ENCODE measurements around the gene PES1. TPM values are rescaled to one million over a fixed set of nuclear protein-coding genes. Genes with fewer than 3 reads are reported as not detected.

The PES1 gene
- total and polyA plus RNA-seq, 2 donors (not counting 3 experiments of a cell fraction or from before 2014, with no cell fraction given): 110 to 135 TPM

GRCh38 chr22:30564045-30564760, 27.5 kb downstream of the PES1 start:
- Histone ChIP-seq H4K20me1 (replicated peaks; ENCODE audit: control insufficient read depth, extremely low read depth, insufficient read depth, low read length) (no peaks in the 10 kb centered on the region), H3K4me1 (ENCODE audit: control insufficient read depth, extremely low read depth, insufficient read depth, low read length) (no peaks in the 10 kb centered on the region), H3K36me3 (ENCODE audit: control insufficient read depth in 2 of 2, extremely low read depth in 1 of 2, insufficient read depth in 2 of 2, low read length in 2 of 2) (no peaks in the 10 kb centered on the region), H3K9ac (replicated peaks; ENCODE audit: extremely low read depth, insufficient read depth, low read length) (no peak overlapping the region), H3K9me3 (replicated peaks; ENCODE audit: control insufficient read depth, insufficient read depth, low read length) (no peaks in the 10 kb centered on the region), H3K27me3 (ENCODE audit: control insufficient read depth in 2 of 2, insufficient read depth in 2 of 2, low read length in 2 of 2) (peaks cover 0 to 1% of the 10 kb centered on the region in 2 experiments), H3K79me2 (ENCODE audit: control insufficient read depth, insufficient read depth, low read length) (no peaks in the 10 kb centered on the region), H3K4me3 (replicated peaks in 1 of 3; ENCODE audit: insufficient read depth in 1 of 3, low read depth in 1 of 3, low read length in 3 of 3) (no peak overlapping the region), H2AFZ (ENCODE audit: low read depth, low read length) (no peak overlapping the region), H3K27ac (ENCODE audit: insufficient read depth, low read depth, low read length) (no peak overlapping the region), H3K9me1 (replicated peaks; ENCODE audit: control insufficient read depth, extremely low read depth, insufficient read depth, low read length) (no peaks in the 10 kb centered on the region), H3K4me2 (ENCODE audit: insufficient read depth, low read length) (no peak overlapping the region)
- POLR2A ChIA-PET: no interaction called here
- no peak for TF ChIP-seq GATA2 (IDR thresholded peaks at IDR 0.05; ENCODE audit: insufficient read depth, insufficient read length, low read depth, low read length)
- BruUV-seq (replicated peaks): no TSS peak
- intact Hi-C loops (cut with micrococcal nuclease): no loop called here
- FAIRE-seq (no peak), DNase-seq (ENCODE audit: low read depth, low spot score) (no peak)
- dilution Hi-C loops (cut with MboI; ENCODE audit: extremely low pct_ligation_motif_present, low sequenced_read_pairs): no loop called here
- CTCF ChIA-PET: interaction anchor here (0.6 to 0.8 kb wide), 2 partner anchors 13 to 199 kb away, joined by 3 read pairs; no protein-coding TSS in a partner anchor

- H3K79me2 ChIP-seq (ENCODE audit: control insufficient read depth, insufficient read depth, low read length): no peaks in the 10 kb centered on the region
- H3K4me3 ChIP-seq (replicated peaks in 1 of 3; ENCODE audit: insufficient read depth in 1 of 3, low read depth in 1 of 3, low read length in 3 of 3): no peak overlapping the region
- H3K4me1 ChIP-seq (ENCODE audit: control insufficient read depth, extremely low read depth, insufficient read depth, low read length): no peaks in the 10 kb centered on the region
- dilution Hi-C loops (cut with MboI; ENCODE audit: extremely low pct_ligation_motif_present, low sequenced_read_pairs): no loop called here
- CTCF ChIA-PET: interaction anchor here (0.9 to 1.4 kb wide), 3 partner anchors 27 to 193 kb away, joined by 4 to 7 read pairs (median 4); no protein-coding TSS in a partner anchor
- H3K27me3 ChIP-seq (ENCODE audit: control insufficient read depth in 2 of 2, insufficient read depth in 2 of 2, low read length in 2 of 2): peaks cover 0 to 1% of the 10 kb centered on the region in 2 experiments
- no peak overlapping the region for H3K4me2 ChIP-seq (ENCODE audit: insufficient read depth, low read length)
- no peaks in the 10 kb centered on the region for H3K36me3 ChIP-seq (ENCODE audit: control insufficient read depth in 2 of 2, extremely low read depth in 1 of 2, insufficient read depth in 2 of 2, low read length in 2 of 2)
- FAIRE-seq (no peak), DNase-seq (ENCODE audit: low read depth, low spot score) (no peak)
- no peak overlapping the region for H3K9ac ChIP-seq (replicated peaks; ENCODE audit: extremely low read depth, insufficient read depth, low read length)
- no peaks in the 10 kb centered on the region for H3K9me1 ChIP-seq (replicated peaks; ENCODE audit: control insufficient read depth, extremely low read depth, insufficient read depth, low read length)
- no peaks in the 10 kb centered on the region for H4K20me1 ChIP-seq (replicated peaks; ENCODE audit: control insufficient read depth, extremely low read depth, insufficient read depth, low read length)
- POLR2A ChIA-PET: interaction anchor here (0.7 kb wide), 1 partner anchor 32 kb away, joined by 3 read pairs; no protein-coding TSS in a partner anchor
- no peak for TF ChIP-seq EZH2 (IDR thresholded peaks at IDR 0.05; ENCODE audit: borderline replicate concordance, low read depth, low read length, severe bottlenecking)
- no peak for TF ChIP-seq POLR2A (IDR thresholded peaks at IDR 0.05; ENCODE audit: low read depth, low read length)
- no peak overlapping the region for H3K27ac ChIP-seq (ENCODE audit: insufficient read depth, low read depth, low read length)
- no peak overlapping the region for H2AFZ ChIP-seq (ENCODE audit: low read depth, low read length)
- no peaks in the 10 kb centered on the region for H3K9me3 ChIP-seq (replicated peaks; ENCODE audit: control insufficient read depth, insufficient read depth, low read length)
- no TSS peak for BruUV-seq (replicated peaks)
- intact Hi-C loops (cut with micrococcal nuclease): no loop called here
Observed at GRCh38 chr22:30562366-30562765, 29.3 kb downstream of the PES1 start.

All from endothelial cell of umbilical vein (primary cell).